Psoas muscle (tissue), 8 donors: ENCODE results near the gene ZNF529. TPM values are rescaled to one million over a fixed set of nuclear protein-coding genes. Genes with fewer than 3 reads are reported as not detected.

ENCODE experiments used
- ATAC-seq, 4 donors: fragments of 200-7000 bp; cut with Tn5 transposase; one replicate each; pipeline ENCODE4 v1.9.1; 2020; ENCODE audit warnings: moderate library complexity in 3 of 4, mild to moderate bottlenecking in 2 of 4
- DNase-seq, 2 donors: peaks; one replicate each; pipeline ENCODE4 v3.0.0-alpha.2; 2020
- H3K27ac ChIP-seq: fragments of 200-600 bp; one replicate; pipeline ENCODE4 v1.8.0; 2022
- H3K27me3 ChIP-seq, 3 donors: fragments of 200-600 bp in 1 of 3; one replicate each; pipeline versions ENCODE4 v1.6.1 to v1.8.0; 2013 to 2022; ENCODE audit warnings: low read length in 2 of 3, mild to moderate bottlenecking in 2 of 3, moderate library complexity in 1 of 3; ENCODE audit not compliant: insufficient read depth in 3 of 3
- H3K36me3 ChIP-seq, 2 donors: fragments of 200-600 bp in 1 of 2; one replicate each; pipeline versions ENCODE4 v1.6.1 to v1.8.0; 2013 to 2022; ENCODE audit warnings: low read depth in 1 of 2, mild to moderate bottlenecking in 1 of 2, moderate library complexity in 1 of 2; ENCODE audit not compliant: insufficient read depth in 1 of 2
- H3K4me1 ChIP-seq: fragments of 200-600 bp; one replicate; pipeline ENCODE4 v1.8.0; 2022
- H3K4me3 ChIP-seq: fragments of 200-600 bp; one replicate; pipeline ENCODE4 v1.8.0; 2022; ENCODE audit warnings: mild to moderate bottlenecking
- H3K9me3 ChIP-seq: fragments of 200-600 bp; one replicate; pipeline ENCODE4 v1.8.0; 2022
- WGBS, 3 donors: extraction: QIAGEN DNeasy Blood & Tissue Kit; methylation state at CpG; one replicate each; pipeline versions ENCODE4 v1.1.6 to v1.1.7; 2013; 5-methylcytosine and 5-hydroxymethylcytosine counted together
- intact Hi-C, 2 donors: fragments of 100-400 bp; cut with DNase I; formaldehyde crosslinking; loops; one replicate each; pipeline versions ENCODE4 v1.11.0 to v1.14.2; 2022
- polyA plus RNA-seq, 3 donors: library from polyadenylated mRNA; stranded (reverse); fragments of 200-250 nt; gene quantifications; one replicate each; pipeline ENCODE4 v1.2.3, GENCODE V29; 2013
- total RNA-seq, 4 donors: library from RNA; stranded (reverse); fragmentation: NEBNext Ultra II Directional in 2 of 4; extraction: Animal tissue kit (Norgen Biotek cat#: 25700) in 2 of 4; gene quantifications; one replicate each; pipeline versions ENCODE4 v1.2.1 to v1.2.4, GENCODE V29; 2021 to 2023
- TF ChIP-seq, protein P1 (sequence below): fragments of 200-600 bp; IDR thresholded peaks from one replicate; pipeline ENCODE4 v1.8.0; 2022; ENCODE audit warnings: antibody characterized with exemption
- donor health status: healthy with polysubstance abuse.
- donor health status: DM: no; HTN: no; CAD: no; lungs with moderate emphysema.
- donor health status: Bipolar disorder and iron deficiency.
- donor health status: healthy.
- donor health status: DM: yes; HTN: yes; CAD: no.
- donor health status: DM: no; HTN: no; CAD: no.
- donor health status: DM: no; HTN: no; CAD: no.
- donor health status: DM: yes; HTN: yes; CAD: no.

Gene ZNF529
- total and polyA plus RNA-seq, 7 donors, result 2.3 to 10.4 (median 6.1) TPM

DNA sequence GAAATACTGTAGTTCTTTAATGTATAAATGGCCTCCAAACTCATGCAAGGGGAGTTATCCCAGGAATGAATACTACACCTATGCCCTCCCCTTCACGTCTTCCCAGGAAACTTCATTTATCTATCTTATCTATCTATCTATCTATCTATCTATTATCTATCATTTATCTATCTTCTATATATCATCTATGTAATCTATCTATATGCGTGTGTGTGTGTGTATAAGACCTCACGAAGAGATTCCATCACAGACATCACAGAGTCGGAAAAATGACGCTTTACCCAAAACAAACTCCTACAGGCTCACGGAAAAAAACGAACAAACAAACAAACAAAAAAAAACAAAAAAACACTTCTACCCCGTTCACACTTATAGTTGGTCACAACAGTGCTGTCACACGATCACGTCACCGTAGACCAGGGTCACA, 486 bp downstream of the ZNF529 start:
- WGBS, 3 donors, result 1 to 2% (median 1%) methylated on average over 11 of the region's 11 CpGs

DNA sequence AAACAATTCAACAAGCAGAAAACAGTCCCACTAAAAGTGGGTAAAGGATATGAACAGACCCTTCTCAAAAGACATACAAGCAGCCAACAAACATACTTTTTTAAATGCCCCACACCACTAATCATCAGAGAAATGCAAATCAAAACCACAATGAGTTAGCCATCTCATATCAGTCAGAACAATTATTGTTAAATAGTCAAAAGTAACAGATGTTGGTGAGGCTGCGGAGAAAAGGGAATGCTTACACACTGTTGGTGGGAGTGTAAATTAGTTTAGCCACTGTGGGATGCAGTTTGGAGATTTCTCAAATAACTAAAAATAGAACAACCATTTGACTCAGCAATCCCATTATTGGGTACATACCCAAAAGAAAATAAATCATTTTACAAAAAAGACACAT, 8.7 kb downstream of the ZNF529 start:
- WGBS, 3 donors, result 96 to 97% (median 97%) methylated on average over 1 of the region's 1 CpG
- Histone ChIP-seq H3K36me3 (peaks cover 4 to 40% of the 10 kb centered on the region in 2 donors), H3K27me3 (no peaks in the 10 kb centered on the region), H3K4me1 (no peaks in the 10 kb centered on the region), H3K4me3 (no peak overlapping the region), H3K27ac (no peak overlapping the region), H3K9me3 (peaks cover 93% of the 10 kb centered on the region)
- no peak for ATAC-seq
- intact Hi-C loops, result no loop called here
- no peak for DNase-seq
- TF ChIP-seq, protein P1, sequence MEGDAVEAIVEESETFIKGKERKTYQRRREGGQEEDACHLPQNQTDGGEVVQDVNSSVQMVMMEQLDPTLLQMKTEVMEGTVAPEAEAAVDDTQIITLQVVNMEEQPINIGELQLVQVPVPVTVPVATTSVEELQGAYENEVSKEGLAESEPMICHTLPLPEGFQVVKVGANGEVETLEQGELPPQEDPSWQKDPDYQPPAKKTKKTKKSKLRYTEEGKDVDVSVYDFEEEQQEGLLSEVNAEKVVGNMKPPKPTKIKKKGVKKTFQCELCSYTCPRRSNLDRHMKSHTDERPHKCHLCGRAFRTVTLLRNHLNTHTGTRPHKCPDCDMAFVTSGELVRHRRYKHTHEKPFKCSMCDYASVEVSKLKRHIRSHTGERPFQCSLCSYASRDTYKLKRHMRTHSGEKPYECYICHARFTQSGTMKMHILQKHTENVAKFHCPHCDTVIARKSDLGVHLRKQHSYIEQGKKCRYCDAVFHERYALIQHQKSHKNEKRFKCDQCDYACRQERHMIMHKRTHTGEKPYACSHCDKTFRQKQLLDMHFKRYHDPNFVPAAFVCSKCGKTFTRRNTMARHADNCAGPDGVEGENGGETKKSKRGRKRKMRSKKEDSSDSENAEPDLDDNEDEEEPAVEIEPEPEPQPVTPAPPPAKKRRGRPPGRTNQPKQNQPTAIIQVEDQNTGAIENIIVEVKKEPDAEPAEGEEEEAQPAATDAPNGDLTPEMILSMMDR, result no peak

More for the DNA sequence above, 486 bp downstream of the ZNF529 start:
- intact Hi-C loops, result loop anchor here (2.0 to 5.0 kb wide), 2 partner anchors 44 to 45 kb away; partner anchors contain the start of gene ZNF260 (in 2 of the 2)
- ATAC-seq (no peak), DNase-seq (no peak)
- TF ChIP-seq, protein P1, result no peak
- Histone ChIP-seq H3K4me1 (peaks cover 5% of the 10 kb centered on the region), H3K4me3 (peak overlapping the region; percentile 97), H3K36me3 (peaks cover 7 to 56% of the 10 kb centered on the region in 2 donors), H3K27ac (peak overlapping the region; percentile 91), H3K27me3 (no peaks in the 10 kb centered on the region), H3K9me3 (peaks cover 45% of the 10 kb centered on the region)

DNA sequence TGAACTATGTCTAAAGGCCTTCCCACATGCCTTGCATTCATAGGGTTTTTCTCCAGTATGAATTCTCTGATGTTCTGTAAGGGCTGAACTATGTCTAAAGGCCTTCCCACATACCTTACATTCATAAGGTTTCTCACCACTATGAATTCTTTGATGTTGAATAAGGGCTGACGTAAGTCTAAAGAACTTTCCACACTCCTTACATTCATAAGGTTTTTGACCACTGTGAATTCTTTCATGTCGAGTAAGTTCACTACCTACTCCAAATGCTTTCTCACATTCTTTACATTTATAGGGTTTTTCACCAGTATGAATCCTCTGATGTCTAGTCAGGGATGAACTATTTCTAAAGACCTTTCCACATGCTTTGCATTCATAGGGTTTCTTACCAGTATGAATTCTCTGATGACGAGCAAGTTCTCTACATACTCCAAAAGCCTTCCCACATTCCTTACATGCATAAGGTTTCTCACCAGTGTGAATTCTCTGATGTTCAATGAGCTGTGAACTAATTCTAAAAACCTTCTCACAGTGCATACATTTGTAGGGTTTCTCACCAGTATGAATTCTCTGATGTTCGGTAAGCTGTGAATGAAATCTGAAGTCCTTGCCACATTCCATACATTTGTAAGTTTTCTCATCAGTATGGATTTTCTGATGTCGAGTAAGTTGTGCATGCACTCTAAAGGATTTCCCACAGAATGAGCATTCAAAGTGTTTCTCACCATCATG, 25.9 kb downstream of the ZNF529 start:
- Histone ChIP-seq H3K4me1 (no peaks in the 10 kb centered on the region), H3K9me3 (peaks cover 100% of the 10 kb centered on the region), H3K27ac (no peak overlapping the region), H3K27me3 (no peaks in the 10 kb centered on the region), H3K36me3 (peaks cover 26 to 79% of the 10 kb centered on the region in 2 donors), H3K4me3 (no peak overlapping the region)
- intact Hi-C loops, result no loop called here
- WGBS, 3 donors, result 96 to 98% (median 97%) methylated on average over 5 of the region's 5 CpGs
- TF ChIP-seq, protein P1, result no peak
- DNase-seq (no peak), ATAC-seq (no peak)

DNA sequence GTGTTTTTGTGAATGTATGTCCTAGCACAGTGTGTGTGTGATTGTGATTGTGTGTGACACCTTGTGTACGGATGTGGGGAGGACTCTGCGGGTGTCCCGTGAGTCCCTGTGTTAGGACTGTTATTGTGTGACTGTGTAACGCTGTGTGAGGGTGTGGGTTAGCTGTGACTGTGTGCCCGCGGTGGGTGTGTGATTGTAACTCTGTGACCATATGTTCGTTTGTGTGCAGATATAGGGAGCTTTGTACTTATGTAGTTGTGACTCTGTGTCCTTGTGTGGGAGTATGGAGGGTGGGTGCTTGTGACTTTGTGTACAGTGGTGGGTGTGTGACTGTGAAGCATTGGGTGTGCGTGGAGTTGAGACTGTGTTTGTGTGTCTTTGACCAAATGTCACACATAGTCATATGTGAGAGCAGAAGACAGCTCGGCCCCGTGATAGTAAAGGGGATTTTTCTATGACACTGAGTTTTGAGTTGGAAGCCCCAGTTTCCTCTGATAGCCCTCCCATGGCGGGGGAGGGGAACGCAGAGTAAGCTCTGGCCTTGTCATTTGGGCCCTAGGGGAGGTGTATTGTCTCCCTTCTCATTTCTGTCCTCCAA, 44.1 kb downstream of the ZNF529 start:
- peaks cover 70% of the 10 kb centered on the region for H3K9me3 ChIP-seq
- H3K36me3 ChIP-seq, result peaks cover 6 to 11% of the 10 kb centered on the region in 2 donors

More for the DNA sequence above, 44.1 kb downstream of the ZNF529 start:
- Histone ChIP-seq H3K27ac (peak overlapping the region; percentile 90), H3K4me3 (peak overlapping the region; percentile 79), H3K27me3 (no peaks in the 10 kb centered on the region), H3K4me1 (peaks cover 4% of the 10 kb centered on the region)
- DNase-seq, result no peak
- 10 to 16% (median 14%) methylated on average over 12 of the region's 12 CpGs for WGBS, 3 donors
- intact Hi-C loops, result loop anchor here (2.0 to 5.0 kb wide), 4 partner anchors 40 to 312 kb away; partner anchors contain the start of genes ZNF529 (in 2 of the 2), ZNF146 (in 1 of the 2) and ZNF566 (in 1 of the 2)
- TF ChIP-seq, protein P1, result no peak
- ATAC-seq, result peak in 1 of 4 donors; percentile 9
